NCI-H187 treated with DMSO at 0.1 percent for 48 hours (cell line): ENCODE data around the gene ALPI.

Source experiments
- DNase-seq: peaks from one replicate; lab custom pipeline; 2025; lab: John Stamatoyannopoulos, UW

ALPI gene

DNA sequence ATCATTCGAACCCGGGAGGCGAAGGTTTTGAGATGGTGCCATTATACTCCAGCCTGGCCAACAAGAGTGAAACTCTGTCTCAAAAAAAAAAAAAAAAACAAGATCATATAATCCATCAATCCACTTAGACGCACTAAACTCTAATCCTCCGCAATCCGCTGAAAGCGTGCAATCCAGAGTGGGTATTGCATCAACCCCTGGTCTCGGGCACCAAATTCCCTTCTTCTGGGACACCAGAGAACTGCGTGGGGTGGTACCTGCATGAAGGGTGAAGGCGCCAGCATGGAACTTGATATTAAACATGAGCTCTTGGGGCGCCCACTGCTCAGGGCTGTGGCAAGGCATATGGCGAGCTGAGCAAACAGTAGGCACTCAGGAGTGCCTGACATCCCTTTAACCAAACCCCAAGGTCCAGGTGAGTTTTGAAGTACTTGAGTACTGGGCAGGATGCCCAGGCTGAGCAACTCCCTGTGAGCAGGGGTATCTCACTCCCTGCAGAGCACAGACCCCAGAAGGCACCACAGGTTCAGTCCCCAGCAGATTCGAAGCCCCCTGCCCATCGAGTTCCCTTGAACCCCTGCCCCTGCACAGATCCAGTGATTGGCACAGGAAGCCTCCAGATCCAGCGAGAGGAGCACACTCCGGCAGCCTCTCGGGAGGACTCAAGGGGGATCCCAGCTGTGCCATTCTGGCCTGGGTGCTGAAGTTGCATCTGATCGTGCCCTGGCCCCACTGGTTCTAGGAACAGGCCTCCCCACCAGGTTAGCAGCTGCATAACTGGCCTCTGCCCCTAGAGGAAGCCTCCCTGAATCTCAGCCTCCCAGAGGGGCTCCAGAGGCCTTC is 8.0 kb downstream of the ALPI start:
- no peak for DNase-seq

DNA sequence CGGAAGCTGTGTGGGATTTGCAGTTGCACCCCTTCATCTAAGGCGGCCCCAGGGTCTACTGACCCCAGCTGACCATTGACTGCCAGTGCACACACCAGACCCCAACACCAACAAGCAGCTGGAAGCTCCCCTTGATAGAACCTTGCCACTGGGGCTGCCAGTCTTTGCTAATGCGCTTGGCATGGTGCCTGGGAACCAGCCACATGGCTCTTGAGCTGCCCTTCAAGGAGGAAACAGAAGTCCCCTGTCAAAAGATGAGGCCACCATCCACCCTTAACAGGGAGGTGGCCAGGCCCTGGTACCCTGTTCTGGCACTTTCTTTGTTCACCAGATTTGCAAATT is 8.6 kb downstream of the ALPI start:
- DNase-seq = no peak

DNA sequence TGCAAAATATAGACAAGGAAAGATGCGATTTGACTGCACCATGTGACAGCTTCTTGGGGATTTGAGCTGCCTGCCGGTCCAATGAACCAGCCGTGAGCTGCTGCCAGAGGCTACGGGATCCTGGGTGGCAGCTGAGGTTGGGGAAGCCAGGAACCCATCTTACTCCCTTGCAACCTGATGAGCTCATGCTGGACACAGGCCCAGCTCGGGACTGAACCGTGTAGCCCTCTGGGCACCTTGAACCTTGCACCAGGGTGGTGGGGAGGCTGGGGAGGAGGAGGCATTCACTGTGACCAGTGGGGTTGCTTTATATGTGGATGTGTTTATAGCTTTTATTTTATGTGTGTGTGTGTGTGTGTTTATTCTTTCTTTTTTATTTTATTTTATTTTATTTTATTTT is 9.1 kb downstream of the ALPI start:
- no peak for DNase-seq

DNA sequence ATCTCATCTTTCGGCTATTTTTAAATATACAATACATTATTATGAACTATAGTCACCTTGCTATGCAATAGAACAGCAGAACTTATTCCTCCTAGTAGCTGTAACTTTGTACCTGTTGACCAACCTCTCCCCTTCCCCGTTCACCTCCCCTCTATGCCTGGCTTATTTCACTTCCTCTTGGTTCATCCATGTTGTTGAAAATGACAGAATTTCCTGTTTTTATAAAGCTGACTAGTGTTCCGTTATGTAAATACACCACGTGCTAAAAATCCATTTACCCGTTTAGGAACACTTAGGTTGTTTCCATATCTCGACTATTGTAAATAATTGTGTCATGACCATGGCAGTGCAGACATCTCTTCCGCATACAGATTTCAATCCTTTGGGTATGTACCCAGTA is 10.3 kb downstream of the ALPI start:
- no peak for DNase-seq

DNA sequence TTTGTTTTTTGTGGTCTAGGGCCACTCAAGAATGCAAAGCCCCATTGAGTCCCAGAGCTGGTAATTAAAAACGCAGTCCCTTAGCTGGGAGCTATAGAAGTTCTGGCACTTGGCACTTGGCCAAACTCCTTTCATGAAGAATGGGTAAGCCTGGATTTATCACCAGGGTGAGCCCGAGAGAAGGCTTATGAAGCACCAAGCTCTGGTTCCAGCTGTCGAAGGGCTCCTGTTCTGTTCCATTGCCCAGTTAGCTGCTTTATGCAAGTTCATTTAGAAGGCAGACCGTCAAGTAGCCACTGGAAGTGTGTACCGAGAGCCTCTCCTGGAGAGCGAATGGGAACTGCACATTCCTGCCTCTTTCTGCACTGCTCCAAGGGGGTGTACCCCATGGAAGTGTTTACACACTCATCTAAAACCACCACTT is 17.5 kb downstream of the ALPI start:
- DNase-seq = peak; percentile 68

DNA sequence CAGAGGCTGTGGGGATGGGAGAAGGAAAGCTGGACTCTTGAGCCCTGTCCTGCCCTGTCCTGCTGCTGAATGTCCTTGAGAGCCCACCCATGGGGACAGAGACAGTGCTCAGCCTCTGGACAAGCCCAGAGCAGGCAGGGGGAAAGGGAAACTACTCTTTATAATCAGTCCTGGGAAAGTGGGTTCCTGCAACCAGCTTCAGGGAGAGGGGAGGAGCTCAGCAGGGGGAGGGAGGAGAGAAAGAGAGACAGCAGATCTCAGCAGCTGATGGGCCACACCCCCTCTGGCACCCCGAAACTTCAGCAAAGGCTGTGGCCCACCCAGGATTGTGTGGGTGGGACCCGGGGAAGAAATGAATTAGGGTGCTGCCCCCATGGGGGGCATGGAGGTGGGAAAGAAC is 20.1 kb downstream of the ALPI start:
- DNase-seq = no peak

DNA sequence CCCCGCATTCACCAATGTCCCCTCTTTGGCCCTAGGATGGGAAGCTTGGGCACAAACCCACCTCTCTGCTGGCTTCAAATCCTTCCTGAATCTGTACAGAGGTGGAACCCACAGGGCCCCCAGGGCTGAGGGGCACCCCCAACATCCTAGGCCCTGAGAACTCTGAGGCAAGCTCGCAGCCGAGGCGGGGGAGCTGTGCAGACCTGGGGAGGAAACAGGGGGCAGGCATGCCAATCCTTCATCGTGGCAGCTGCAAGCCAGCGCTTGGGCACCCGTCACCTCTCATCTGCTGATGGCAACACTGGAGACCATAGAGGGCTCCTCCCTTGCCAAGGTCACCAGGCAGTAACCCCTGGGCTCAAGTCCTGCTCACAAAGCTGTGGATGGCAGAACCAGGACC is 20.8 kb downstream of the ALPI start:
- no peak for DNase-seq

DNA sequence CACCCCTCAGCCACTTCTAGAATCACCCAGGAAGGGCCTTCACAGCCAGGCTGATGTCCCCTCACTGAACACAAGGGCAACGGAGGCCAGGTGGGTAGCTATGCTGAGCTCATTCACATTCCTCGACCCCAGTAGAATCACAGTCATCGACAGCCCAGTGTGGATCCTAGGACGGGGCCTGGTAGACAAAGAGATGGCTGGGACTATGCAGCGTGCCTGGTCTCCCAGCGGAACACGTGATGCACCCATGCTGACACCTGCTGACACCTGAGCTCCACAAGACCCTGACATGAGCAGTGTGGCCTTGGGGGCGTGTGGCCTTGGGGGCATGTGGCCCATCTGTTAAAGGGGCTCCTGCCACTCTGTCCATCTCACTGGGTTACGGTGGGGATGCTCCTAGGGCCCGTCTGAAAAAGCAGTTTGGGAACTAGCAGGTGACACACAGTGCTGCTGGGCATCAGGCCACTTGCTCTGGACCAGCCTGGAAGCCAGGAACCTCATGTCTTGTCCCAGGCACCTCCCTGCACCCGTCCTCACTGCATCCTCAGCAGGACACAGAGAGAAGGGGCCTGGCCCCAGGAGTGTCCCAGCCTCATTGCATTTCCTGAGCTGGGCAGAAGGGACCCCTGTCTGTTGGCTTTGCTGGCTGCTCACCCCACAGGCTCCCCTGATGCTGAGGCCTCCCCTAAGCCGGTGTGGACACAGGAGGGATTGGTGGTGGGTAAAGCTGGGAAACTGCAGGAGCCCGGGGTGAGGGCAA is 22.0 kb downstream of the ALPI start:
- DNase-seq = no peak

DNA sequence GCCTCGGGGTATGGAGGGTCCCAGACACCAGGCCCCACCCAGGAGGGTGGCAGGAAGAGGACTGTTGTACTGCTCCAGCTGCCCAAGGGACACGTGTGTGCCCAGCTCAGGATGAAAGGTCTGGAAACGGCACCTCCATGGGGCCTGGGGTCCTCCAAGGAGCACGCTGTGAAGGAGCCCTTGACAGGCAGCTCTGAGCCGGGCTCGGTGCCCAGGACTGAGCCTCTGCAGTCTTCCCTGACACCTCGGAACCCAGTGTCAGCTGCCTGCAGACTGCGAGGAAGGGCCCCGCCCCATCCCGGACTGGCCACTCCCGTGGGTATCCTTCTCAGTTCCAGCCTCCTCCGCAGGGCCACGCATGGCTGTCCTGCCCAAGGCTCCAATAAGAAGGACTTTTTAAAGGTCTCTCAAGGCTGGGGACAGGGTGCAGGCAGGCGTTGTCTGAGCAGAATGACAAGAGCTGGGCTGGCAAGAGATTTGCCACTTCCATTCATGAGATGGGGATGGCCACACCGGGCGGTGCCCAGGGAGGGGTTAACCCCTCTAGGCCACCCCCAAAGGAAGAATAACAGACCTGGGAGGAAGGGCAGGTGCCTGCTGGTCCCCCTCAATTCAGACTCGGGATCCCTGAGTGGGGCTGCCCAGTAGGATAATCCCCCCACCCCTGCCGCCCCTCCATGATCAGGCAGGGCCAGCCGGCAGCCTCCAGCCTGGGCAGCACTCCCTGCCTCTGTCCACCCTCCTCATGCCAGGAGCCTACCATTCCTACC is 22.8 kb downstream of the ALPI start:
- DNase-seq = no peak

DNA sequence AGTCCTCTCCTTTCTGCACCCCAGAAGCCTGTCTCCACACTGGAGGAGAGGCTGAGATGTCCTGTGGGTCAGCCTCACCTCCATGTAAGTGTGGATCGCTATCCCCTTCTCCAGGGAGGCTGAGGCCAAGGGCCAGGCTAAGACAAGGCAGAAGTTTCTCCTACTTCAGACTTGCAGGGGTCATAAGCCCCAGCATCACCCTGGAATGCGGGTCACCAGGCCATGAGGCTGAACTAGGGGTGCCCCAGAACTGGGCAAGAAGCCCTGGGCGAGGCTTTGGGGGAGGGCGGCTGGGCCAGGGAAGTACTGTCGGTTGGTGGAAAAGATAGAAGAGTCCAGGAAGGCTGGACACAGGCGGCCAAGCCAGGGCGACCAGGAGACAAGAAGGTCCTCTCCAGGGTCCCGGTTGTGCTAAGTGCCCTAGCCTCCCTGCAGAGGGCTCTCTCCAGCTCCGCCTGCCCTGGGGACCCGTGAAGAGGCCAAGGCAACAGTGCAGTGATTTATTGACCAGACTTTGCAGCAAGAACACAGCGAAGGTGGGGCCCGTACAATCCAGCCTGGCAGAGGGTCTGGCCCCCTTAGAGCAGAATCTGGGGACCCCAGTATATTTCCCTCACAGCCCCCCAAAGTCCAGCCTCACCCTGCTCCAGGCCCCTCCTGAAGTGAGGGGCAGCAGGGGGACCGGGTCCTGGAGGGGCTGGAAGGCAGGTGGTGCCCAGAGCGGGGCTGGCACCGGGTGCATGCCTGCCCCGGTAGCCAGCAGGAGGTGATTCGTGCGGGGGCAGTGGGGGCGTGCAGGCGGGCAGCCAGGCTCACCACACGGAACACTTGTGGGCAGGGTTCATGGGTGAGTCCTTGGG is 23.6 kb downstream of the ALPI start:
- no peak for DNase-seq

DNA sequence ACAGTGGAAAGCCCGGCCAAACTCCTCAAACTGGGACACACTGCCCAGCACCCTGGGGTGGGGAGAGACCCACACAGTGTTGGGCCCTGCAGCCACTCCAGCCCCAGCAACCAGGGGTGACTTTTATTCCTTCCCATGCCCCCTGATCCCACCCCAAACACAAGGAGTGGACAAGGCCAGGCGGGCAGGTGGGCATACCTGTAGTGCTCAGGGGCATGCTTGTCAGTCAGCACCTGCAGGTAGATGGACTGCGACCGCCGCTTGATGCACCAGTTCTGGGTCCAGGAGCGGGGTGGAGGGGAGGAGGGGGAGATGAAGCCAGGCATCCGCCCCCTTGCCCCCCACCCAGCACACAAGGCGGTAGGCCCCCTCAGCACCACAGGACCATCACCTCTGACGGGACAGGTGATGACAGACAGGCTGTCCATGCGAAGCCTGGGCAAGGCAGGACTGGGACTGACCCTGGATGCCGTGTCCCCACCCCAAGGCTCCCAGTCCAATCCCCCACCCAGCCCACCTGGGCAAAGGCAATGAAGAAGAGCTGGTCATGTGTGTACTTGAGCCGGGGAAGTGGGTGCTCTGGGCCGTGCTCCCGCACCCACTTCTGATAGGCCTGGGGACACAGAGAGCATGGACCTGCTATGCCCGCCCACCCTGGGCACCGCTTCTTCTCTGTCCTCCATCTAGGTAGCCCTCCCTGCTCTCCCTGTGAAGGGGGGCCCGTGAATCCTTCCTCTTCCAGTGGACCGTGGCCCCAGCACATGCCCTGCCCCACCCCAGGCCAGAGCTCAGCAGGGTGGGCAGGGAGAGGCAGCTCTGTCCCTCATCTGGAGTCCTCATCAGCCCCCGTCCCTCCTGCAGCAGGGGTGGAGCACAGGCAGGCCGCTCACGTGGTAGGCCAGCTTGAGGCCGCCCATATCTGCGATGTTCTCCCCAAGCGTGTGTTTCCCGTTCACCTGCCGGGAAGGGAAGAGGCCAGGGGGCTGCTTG is 24.5 kb downstream of the ALPI start:
- no peak for DNase-seq

DNA sequence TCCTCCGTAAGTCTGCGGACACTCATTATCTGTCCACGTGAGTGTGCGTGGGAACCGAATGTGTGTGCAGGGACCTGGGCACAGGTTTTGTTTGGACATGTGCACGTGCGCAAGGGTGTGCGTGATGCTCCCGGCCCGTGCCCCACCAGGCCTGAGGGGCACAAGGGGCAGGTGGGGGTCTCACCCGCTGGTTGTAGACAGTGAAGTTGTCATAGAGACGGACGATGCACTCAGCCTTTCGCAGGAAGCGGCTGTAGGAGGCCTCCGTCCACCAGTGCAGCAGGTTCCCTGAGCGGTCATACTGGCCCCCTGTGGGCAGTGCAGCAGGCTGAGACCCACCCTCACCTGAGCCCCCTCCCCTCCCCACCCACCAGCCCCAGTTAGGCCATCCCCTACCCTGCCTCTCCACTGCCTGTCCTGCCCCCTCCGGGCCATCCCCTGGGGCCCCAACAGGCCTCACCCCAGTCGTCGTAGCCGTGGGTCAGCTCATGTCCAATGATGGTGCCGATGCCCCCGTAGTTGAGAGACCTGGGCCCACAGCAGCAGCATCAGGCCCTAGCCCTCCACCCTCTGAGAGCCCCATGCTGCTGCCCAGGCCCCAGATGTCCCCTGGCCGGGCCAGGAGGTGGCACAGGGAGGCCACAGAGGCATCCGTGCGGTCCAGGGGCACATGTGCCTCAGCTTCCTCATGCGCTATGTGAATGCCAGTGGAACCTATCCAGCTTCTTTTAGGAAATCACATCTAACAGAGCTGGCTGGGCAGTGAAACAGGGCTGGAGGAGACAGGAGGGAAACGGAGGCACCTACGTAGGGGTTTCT is 25.6 kb downstream of the ALPI start:
- DNase-seq = no peak

DNA sequence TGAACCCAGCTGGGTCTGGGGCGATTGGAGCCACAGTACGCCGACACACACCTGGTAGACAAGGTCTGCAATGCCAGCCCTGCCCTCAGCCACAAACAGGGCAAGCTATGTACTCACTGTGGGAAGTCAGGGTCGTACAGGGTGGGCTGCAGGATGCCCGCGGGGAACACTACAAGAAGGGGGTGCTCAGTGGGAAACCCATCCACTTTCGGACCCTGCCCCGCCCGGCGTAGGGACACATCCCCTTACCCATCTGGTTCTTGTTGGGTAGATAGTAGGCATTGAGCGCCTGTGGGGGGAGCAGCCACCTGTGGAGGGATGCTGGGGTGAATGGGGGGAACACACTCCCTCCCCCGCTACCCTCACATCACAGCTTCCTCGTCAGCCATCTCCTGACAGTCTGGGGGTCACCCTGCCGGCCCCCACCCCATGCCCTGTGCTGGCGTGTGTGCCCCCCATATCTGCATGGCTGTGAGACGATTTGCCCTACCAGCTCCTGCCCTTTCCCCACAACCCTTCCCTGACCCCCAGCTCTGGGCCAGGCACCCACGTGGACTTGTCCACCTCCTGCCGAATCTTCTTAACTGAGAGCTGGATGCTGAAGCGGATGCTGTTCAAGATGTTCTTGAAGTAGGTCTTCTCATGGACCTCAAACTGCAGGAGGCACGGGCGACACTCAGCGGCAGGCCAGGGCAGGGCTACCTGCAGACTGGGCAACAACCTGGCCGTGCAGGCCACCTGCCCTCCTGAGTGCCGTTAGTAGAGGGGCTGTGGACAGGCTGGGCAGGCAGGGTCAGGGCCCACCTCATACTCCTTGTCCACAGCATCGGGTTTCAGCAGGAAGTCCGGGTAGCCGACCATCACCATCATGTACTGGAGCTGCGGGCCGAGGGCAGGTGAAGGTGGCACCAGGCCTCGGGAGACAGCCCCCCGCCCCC is 26.6 kb downstream of the ALPI start:
- no peak for DNase-seq

DNA sequence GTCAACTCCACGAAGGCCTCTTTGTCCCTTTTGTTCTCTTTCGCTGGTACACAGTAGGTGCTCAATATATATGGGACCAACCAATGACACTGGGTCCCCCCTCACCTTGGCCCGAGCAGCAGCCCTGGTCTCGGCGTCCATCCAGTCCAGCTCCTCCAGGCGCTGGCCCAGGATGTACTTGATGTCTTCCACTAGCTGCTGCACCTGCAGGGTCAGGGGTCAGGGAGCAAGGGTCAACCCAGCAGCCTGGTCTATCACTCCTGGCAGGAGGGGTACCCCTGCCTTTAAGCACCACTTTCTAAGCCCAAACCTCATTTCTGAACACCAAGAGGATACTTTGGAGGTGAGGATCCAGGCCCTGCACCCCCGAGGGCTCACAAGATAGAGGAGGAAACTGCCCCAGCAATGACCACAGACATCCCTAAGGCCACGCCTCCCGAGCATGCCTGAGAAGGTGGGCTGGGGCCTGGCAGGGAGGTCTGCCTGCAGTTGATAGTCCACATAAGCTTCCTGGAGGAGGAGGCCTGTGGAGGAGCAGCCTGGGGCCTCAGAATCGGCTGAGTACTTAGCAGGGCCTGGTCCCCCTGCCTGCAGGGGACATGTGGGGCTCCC is 27.5 kb downstream of the ALPI start:
- DNase-seq = no peak

DNA sequence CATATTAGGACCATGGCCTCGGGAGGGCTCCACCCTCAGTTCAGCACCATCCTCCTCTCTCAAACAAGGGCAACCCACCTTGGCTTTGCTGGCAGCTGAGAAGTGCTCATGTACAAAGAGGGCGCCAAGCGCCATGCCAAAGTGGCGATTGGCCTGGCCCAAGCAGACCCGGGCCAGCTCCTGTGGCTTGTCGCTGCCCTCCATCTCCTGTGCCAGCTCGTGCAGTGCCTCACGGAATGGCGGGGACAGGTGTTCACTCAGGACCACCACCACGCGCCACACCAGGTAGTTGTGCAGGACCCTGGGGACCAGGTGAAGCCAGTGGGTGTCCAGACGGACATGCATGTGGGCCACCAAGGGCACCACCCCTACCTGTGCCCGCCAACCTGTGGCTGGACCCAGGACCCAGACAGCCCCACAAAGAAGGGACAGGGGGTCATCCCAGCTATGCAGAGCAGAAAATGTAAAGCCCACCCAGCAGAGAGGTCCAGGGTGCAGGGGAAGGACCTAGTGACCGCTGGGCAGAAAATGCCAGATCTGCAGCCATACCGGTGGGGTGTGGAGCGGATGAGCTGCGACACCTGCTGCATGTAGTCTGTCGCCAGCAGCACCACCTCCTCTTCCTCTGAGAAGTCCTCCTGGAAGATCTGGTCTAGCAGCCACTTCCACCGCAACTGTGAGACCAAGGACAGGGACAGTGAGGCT is 28.1 kb downstream of the ALPI start:
- DNase-seq = no peak

DNA sequence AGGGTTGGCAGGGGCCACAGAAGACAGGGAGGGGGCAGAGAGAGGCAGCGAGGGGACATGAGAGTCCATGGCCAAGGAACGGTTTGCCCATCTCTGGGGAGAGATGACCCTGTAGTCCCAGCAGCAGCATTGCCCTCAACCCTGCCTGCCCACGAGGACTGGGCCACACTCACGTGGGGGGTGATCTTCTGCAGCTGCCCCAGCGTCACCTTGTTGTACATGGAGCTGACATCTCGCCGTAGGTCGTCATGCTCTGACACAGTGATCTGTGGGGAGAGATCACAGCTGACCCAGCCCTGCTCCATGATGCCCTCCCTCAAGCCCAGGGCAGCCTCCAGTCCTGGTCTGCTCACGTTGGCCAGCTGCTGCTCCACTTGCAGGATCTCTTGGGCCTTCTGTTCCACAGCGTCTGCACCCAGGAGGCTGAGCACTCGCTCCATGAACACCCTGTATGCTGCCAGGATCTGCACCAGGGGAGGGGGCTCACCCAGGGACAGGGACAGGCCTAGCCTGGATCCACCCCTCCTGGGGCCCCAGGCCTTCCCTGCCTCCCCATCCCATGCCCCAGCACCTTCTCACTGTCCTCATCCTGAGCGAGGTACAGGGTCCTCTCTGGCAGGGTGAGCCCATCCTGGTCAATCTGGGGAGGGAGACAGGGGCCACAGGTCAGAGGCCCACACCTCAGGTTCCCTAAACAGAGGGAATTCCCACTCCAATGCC is 28.8 kb downstream of the ALPI start:
- no peak for DNase-seq

DNA sequence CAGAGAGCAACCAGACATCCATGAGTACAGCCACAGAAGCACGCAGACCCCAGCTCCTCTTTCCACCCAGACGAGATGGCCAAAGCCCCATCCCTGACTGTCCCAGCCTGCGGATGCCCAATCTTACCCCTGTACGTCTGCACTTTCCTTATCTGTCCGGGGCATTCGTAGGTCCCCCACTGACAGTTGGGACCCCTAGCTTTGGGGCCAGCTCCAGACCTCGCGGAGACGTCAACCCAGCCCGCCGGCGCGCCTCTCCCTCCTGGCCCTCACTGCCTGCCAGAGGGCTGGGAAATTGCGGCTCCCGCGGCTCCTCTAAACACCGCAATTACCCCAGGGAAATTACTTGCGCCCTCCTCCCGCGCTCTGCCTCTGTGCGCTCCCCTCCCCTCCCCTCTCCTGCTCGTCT is 29.4 kb downstream of the ALPI start:
- DNase-seq = no peak
